K562 (cell line): Measurements from ENCODE around the gene SORT1.

Experiments used
- CEBPB ChIP-seq: fragments of 450-650 bp; IDR thresholded peaks from 2 replicates; pipeline ENCODE4 v1.6.1; 2016; ENCODE audit warnings: missing genetic modification characterization, missing compliant biosample characterization
- CTCF ChIP-seq, 3 experiments: IDR thresholded peaks in 2 of 3; conservative IDR thresholded peaks in 1 of 3; 2 replicates each; pipeline ENCODE4 v1.5.1; 2011 to 2012; ENCODE audit warnings: low read length in 3 of 3, mild to moderate bottlenecking in 3 of 3, control low read depth in 2 of 3, improper control_type of control experiment in 1 of 3, inconsistent platforms in 1 of 3, low read depth in 1 of 3, mixed read lengths in 1 of 3, moderate library complexity in 1 of 3; ENCODE audit not compliant: insufficient read depth in 2 of 3
- ELF1 ChIP-seq: fragments of 200-800 bp; sonication (Bioruptor generic); IDR thresholded peaks from 2 replicates; pipeline ENCODE4 v1.6.1; 2016; ENCODE audit warnings: missing genetic modification characterization, missing compliant biosample characterization
- EP300 ChIP-seq: IDR thresholded peaks from 2 replicates; pipeline ENCODE4 v1.6.1; 2012; ENCODE audit warnings: low read length, improper control_type of control experiment
- EZH2 ChIP-seq: IDR thresholded peaks from 2 replicates; pipeline ENCODE4 v1.6.1; 2012; ENCODE audit warnings: low read depth, mild to moderate bottlenecking, inconsistent platforms, low read length, borderline replicate concordance
- FOXP4 ChIP-seq: sonication (generic); formaldehyde crosslinking; IDR thresholded peaks from 2 replicates; pipeline ENCODE4 v1.8.0; 2022; ENCODE audit warnings: mild to moderate bottlenecking, missing genetic modification reagents, borderline replicate concordance
- LCOR ChIP-seq: sonication (generic); formaldehyde crosslinking; IDR thresholded peaks from 2 replicates; pipeline ENCODE4 v1.8.0; 2022; ENCODE audit warnings: mild to moderate bottlenecking, missing genetic modification reagents
- PHB ChIP-seq: fragments of 250-450 bp; sonication (Bioruptor Pico); IDR thresholded peaks from 2 replicates; pipeline ENCODE4 v1.5.0; 2021
- RBFOX2 ChIP-seq: fragments of 200-400 bp; formaldehyde crosslinking; IDR thresholded peaks from 2 replicates; pipeline ENCODE4 v1.6.1; 2017; ENCODE audit warnings: low read depth, mild to moderate bottlenecking, low read length, moderate library complexity
- SRF ChIP-seq, 2 experiments: fragments of 250-450, 450-650 bp in 1 of 2; sonication (Bioruptor Pico) in 1 of 2; sonication (generic) in 1 of 2; formaldehyde crosslinking; IDR thresholded peaks; 2 replicates each; pipeline versions ENCODE4 v1.5.0 to v1.5.1; 2020 to 2022; ENCODE audit warnings: mild to moderate bottlenecking in 1 of 2, missing genetic modification reagents in 1 of 2
- TBP ChIP-seq: optimal IDR thresholded peaks from 2 replicates; pipeline ENCODE3; 2011; ENCODE audit warnings: low read depth, low read length, improper control_type of control experiment
- ZBTB1 ChIP-seq: sonication (generic); formaldehyde crosslinking; IDR thresholded peaks from 2 replicates; pipeline ENCODE4 v1.8.1; 2023; ENCODE audit warnings: missing genetic modification reagents, low read depth, mild to moderate bottlenecking, borderline replicate concordance
- ZNF143 ChIP-seq: sonication (generic); formaldehyde crosslinking; IDR thresholded peaks from 2 replicates; pipeline ENCODE4 v1.9.0; 2022; ENCODE audit warnings: mild to moderate bottlenecking, missing genetic modification reagents

GRCh38 chr1:109351457-109351856 lies 46.3 kb downstream of the SORT1 start:
- TF ChIP-seq LCOR (CRISPR knock-in tag) (no peak), CEBPB (no peak), ELF1 (tag) (no peak), EP300 (no peak), RBFOX2 (no peak), PHB (CRISPR knock-in tag) (no peak), FOXP4 (no peak), SRF (CRISPR knock-in tag; IDR thresholded peaks at IDR 0.05) (no peak), ZBTB1 (no peak), ZNF143 (CRISPR knock-in tag) (no peak), TBP (no peak), EZH2 (no peak), CTCF (IDR thresholded peaks at IDR 0.05 in 2 of 3, conservative IDR thresholded peaks at IDR 0.05 in 1 of 3; ENCODE audit: insufficient read depth in 2 of 3, low read depth in 1 of 3, low read length in 3 of 3) (no peak)
